OCI-LY1 (cell line): ENCODE data around the gene SESN1.

ENCODE experiments used
- H2AFZ ChIP-seq: fragments of 200-600 bp; sonication (generic), shearing (Covaris generic); 2 replicates; pipeline ENCODE4 v1.6.0; 2014; ENCODE audit warnings: antibody characterized with exemption, mild to moderate bottlenecking, low read length
- H3F3A ChIP-seq: fragments of 200-600 bp; sonication (generic), shearing (Covaris generic); 2 replicates; pipeline ENCODE4 v1.6.0; 2014; ENCODE audit warnings: mild to moderate bottlenecking, antibody characterized with exemption, low read length, moderate library complexity; ENCODE audit not compliant: insufficient read depth
- H3K27ac ChIP-seq: fragments of 200-600 bp; sonication (generic); 2 replicates; pipeline ENCODE4 v1.5.1; 2014; ENCODE audit warnings: low read length, mixed run types, mild to moderate bottlenecking, low read depth; ENCODE audit not compliant: poor library complexity, severe bottlenecking
- H3K27me3 ChIP-seq: fragments of 200-600 bp; sonication (generic); 2 replicates; pipeline ENCODE4 v1.6.0; 2014; ENCODE audit warnings: antibody characterized with exemption, mild to moderate bottlenecking, low read length, moderate library complexity; ENCODE audit not compliant: insufficient read depth
- H3K36me3 ChIP-seq: fragments of 200-600 bp; sonication (generic); 2 replicates; pipeline ENCODE4 v1.6.1; 2014; ENCODE audit warnings: mild to moderate bottlenecking, antibody characterized with exemption, low read length, moderate library complexity, mixed read lengths; ENCODE audit not compliant: insufficient read depth
- H3K4me1 ChIP-seq: fragments of 200-600 bp; sonication (generic); 2 replicates; pipeline ENCODE4 v1.5.1; 2014; ENCODE audit warnings: mild to moderate bottlenecking, low read length, moderate library complexity; ENCODE audit not compliant: insufficient read depth, severe bottlenecking
- H3K4me2 ChIP-seq: fragments of 200-600 bp; sonication (generic), shearing (Covaris generic); 2 replicates; pipeline ENCODE4 v1.6.1; 2014; ENCODE audit warnings: low read length
- H3K4me3 ChIP-seq: fragments of 200-600 bp; sonication (generic); 2 replicates; pipeline ENCODE4 v1.5.1; 2014; ENCODE audit warnings: low read length, low read depth, mild to moderate bottlenecking, mixed read lengths; ENCODE audit not compliant: poor library complexity, severe bottlenecking
- H3K79me2 ChIP-seq: fragments of 200-600 bp; shearing (Covaris generic); 2 replicates; pipeline ENCODE4 v1.6.1; 2016; ENCODE audit warnings: mixed run types, low read length, mixed read lengths; ENCODE audit not compliant: insufficient read depth
- H3K9ac ChIP-seq: fragments of 200-600 bp; sonication (generic), shearing (Covaris generic); 2 replicates; pipeline ENCODE4 v1.6.1; 2014; ENCODE audit warnings: mild to moderate bottlenecking, low read length, mixed read lengths
- H3K9me2 ChIP-seq: fragments of 200-600 bp; sonication (generic), shearing (Covaris generic); 2 replicates; pipeline ENCODE4 v1.6.1; 2014; ENCODE audit warnings: low read depth, mild to moderate bottlenecking, low read length, mixed read lengths
- H3K9me3 ChIP-seq: fragments of 200-600 bp; shearing (Covaris generic); 2 replicates; pipeline ENCODE4 v1.6.1; 2014; ENCODE audit warnings: low read length, mixed read lengths
- H4K20me1 ChIP-seq: fragments of 200-600 bp; sonication (generic), shearing (Covaris generic); 2 replicates; pipeline ENCODE4 v1.6.0; 2016; ENCODE audit warnings: mild to moderate bottlenecking, low read length; ENCODE audit not compliant: insufficient read depth
- EZH2 ChIP-seq: fragments of 200-600 bp; sonication (generic), shearing (Covaris generic); IDR thresholded peaks from 2 replicates; pipeline ENCODE4 v1.8.0; 2017; ENCODE audit warnings: borderline replicate concordance, mixed run types, mild to moderate bottlenecking, antibody characterized with exemption, low read length, moderate library complexity, mixed read lengths
- TF ChIP-seq, protein P1 (sequence below): fragments of 200-600 bp; sonication (generic), shearing (Covaris generic); IDR thresholded peaks from 2 replicates; pipeline ENCODE4 v1.5.1; 2017; ENCODE audit warnings: mild to moderate bottlenecking, antibody characterized with exemption, low read length, moderate library complexity, mixed read lengths

Gene SESN1

DNA sequence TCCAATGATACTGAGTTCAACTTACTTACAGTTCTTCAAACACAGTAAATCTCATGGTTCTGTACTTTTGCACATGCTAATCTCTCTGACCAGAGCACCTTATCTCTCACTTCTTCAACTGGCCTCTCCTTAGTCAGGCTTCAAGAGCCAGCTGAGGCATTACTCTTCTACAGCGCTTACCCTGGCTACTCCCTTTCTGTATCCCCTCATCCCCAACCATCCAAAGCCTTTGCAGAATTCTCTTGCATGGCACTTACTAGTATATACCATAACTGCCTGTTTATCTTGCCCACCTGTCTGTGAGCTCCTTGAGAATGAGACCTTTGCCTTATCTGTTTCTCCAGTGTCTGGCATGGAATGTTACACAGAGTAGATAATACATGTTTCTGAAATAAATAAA is 49.2 kb downstream of the SESN1 start:
- Histone ChIP-seq H3K4me1 (no peaks in the 10 kb centered on the region), H3K9me2 (no peaks in the 10 kb centered on the region), H3K4me2 (no peak overlapping the region), H3F3A (no peaks in the 10 kb centered on the region), H3K4me3 (no peak overlapping the region), H3K27ac (no peak overlapping the region), H3K27me3 (no peaks in the 10 kb centered on the region), H3K79me2 (no peaks in the 10 kb centered on the region), H3K9me3 (no peaks in the 10 kb centered on the region), H3K36me3 (no peaks in the 10 kb centered on the region), H4K20me1 (no peaks in the 10 kb centered on the region), H3K9ac (no peak overlapping the region), H2AFZ (no peak overlapping the region)
- no peak for TF ChIP-seq EZH2
- TF ChIP-seq, protein P1, sequence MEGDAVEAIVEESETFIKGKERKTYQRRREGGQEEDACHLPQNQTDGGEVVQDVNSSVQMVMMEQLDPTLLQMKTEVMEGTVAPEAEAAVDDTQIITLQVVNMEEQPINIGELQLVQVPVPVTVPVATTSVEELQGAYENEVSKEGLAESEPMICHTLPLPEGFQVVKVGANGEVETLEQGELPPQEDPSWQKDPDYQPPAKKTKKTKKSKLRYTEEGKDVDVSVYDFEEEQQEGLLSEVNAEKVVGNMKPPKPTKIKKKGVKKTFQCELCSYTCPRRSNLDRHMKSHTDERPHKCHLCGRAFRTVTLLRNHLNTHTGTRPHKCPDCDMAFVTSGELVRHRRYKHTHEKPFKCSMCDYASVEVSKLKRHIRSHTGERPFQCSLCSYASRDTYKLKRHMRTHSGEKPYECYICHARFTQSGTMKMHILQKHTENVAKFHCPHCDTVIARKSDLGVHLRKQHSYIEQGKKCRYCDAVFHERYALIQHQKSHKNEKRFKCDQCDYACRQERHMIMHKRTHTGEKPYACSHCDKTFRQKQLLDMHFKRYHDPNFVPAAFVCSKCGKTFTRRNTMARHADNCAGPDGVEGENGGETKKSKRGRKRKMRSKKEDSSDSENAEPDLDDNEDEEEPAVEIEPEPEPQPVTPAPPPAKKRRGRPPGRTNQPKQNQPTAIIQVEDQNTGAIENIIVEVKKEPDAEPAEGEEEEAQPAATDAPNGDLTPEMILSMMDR: no peak

DNA sequence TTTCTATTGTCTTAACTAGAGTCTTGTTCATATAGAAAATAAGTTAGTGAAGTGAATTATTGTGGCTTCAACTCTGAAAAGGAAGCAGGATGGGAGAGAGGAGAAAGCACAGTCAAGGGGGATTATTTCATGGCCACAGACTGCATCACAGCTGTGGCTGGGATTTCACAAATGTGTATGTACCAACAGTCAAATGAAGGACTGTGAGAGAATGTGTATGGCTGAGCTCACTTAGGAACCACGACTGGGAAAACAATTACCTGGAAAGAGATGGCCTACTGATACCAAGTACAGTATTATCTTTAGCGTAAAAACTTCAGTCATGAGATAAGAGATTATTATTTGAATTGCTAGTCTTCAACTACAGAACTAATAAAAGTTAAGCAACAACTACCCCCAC is 54.9 kb downstream of the SESN1 start:
- no peak overlapping the region for H3K27ac ChIP-seq
- H3K4me3 ChIP-seq: no peak overlapping the region
- H3K4me2 ChIP-seq: no peak overlapping the region
- no peaks in the 10 kb centered on the region for H3K27me3 ChIP-seq
- no peaks in the 10 kb centered on the region for H3K4me1 ChIP-seq
- no peaks in the 10 kb centered on the region for H3K79me2 ChIP-seq
- no peak overlapping the region for H3K9ac ChIP-seq
- H3K9me3 ChIP-seq: no peaks in the 10 kb centered on the region
- no peak overlapping the region for H2AFZ ChIP-seq
- TF ChIP-seq, protein P1: no peak
- TF ChIP-seq EZH2: no peak
- no peaks in the 10 kb centered on the region for H3K36me3 ChIP-seq
- H3F3A ChIP-seq: no peaks in the 10 kb centered on the region
- no peaks in the 10 kb centered on the region for H3K9me2 ChIP-seq
- H4K20me1 ChIP-seq: no peaks in the 10 kb centered on the region

DNA sequence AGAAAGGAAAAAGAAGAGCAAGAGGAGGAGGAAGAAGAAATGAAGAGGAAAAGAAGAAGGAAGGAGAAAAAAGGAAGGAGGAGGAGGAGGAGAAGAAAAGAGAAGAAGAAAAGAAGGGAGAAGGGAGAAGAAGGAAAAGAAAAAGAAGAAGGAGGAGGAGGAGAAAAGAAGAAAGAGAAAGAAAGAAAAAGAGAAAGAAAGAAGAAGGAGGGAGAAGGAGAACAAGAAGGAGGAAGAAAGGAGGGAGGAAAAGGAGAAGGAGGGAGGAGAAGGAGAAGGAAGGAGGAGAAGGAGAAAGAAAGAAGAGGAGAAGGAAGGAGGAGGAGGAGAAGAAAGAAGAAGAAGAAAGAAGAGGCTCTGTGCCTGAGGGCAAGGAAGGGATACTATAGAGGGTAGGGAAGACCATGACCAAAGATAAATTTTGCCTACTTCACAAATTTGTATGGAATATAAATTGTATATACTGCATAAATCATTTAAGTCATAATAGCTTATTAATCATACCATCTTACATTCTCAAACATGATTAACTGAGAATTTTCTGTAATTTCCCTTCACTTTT is 55.7 kb downstream of the SESN1 start:
- no peaks in the 10 kb centered on the region for H3K9me3 ChIP-seq
- H3K36me3 ChIP-seq: no peaks in the 10 kb centered on the region
- no peak overlapping the region for H3K9ac ChIP-seq
- TF ChIP-seq, protein P1: no peak
- no peak for TF ChIP-seq EZH2
- H3K79me2 ChIP-seq: no peaks in the 10 kb centered on the region
- no peaks in the 10 kb centered on the region for H4K20me1 ChIP-seq
- H2AFZ ChIP-seq: no peak overlapping the region
- no peaks in the 10 kb centered on the region for H3K9me2 ChIP-seq
- H3K4me2 ChIP-seq: no peak overlapping the region
- H3K27me3 ChIP-seq: no peaks in the 10 kb centered on the region
- H3K27ac ChIP-seq: no peak overlapping the region
- H3F3A ChIP-seq: no peaks in the 10 kb centered on the region
- H3K4me3 ChIP-seq: no peak overlapping the region
- H3K4me1 ChIP-seq: no peaks in the 10 kb centered on the region
